ENCODE data around the gene RIPOR2. TPM values are rescaled to one million over a fixed set of nuclear protein-coding genes. Genes with fewer than 3 reads are reported as not detected.

The RIPOR2 gene
- total and polyA plus RNA-seq, 10 of the 15 experiments (the other 5 are each of a cell fraction or from before 2014, with no cell fraction given), result 22.2 to 48.2 (median 34.7) TPM

DNA sequence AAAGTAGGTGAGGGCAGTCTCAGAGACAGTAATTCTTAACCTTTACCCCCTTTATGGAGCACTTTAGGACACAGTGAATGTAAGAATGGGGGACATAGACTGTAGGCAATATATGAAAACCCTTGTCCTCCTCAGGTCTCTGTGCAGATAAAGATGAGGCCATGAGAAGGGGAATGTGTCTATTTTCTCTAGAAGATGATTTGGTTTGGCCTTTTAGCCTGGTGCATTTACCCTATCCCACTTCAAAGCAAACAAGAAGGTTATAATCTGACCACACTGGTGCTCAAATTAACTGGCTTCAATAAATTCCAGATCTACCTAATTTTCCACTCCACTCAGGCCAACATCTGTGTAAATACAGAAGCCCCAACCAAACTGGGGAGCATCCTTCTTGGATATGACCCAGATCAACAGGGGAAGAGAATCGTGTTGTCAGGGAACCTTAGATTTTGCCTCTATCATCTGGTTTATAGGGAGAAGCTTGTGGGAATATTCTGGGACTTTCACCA, 42.4 kb downstream of the RIPOR2 start:
- Histone ChIP-seq H3K9ac (ENCODE audit: control insufficient read depth, insufficient read depth, low read length) (no peak overlapping the region), H3K27me3 (replicated peaks in 1 of 2; ENCODE audit: control insufficient read depth in 2 of 2, insufficient read depth in 2 of 2, low read length in 1 of 2) (no peaks in the 10 kb centered on the region), H3K4me2 (ENCODE audit: control insufficient read depth, insufficient read depth) (no peak overlapping the region), H3K4me1 (ENCODE audit: control insufficient read depth, insufficient read depth, low read length) (peaks cover 1% of the 10 kb centered on the region; the same call in 1 of the 2 replicates), H3K79me2 (ENCODE audit: control insufficient read depth, insufficient read depth, low read length) (no peaks in the 10 kb centered on the region; the same call in 1 of the 2 replicates), H3K36me3 (ENCODE audit: control insufficient read depth in 2 of 2, insufficient read depth in 2 of 2, low read length in 1 of 2) (no peaks in the 10 kb centered on the region), H4K20me1 (ENCODE audit: control insufficient read depth, insufficient read depth) (no peaks in the 10 kb centered on the region), H3K27ac (ENCODE audit: control insufficient read depth, insufficient read depth) (no peak overlapping the region), H3K4me3 (no peak overlapping the region), H2AFZ (ENCODE audit: control insufficient read depth, low read depth, low read length) (no peak overlapping the region), H3K9me3 (replicated peaks; ENCODE audit: control insufficient read depth, insufficient read depth, low read length) (no peaks in the 10 kb centered on the region)
- ATAC-seq, result no peak
- no peak for TF ChIP-seq E2F4 (IDR thresholded peaks at IDR 0.05; ENCODE audit: low read depth, low read length)
- TF ChIP-seq SMC3 (IDR thresholded peaks at IDR 0.05; ENCODE audit: borderline replicate concordance, low read length), result no peak
- TF ChIP-seq MYB (IDR thresholded peaks at IDR 0.05; ENCODE audit: borderline replicate concordance, low read depth, low read length), result no peak
- RAD21 ChIA-PET (ENCODE audit: unreplicated experiment), result interaction anchor here (2.1 kb wide), 1 partner anchor 98 kb away, joined by 5 read pairs; no protein-coding TSS in a partner anchor
- WGBS (ENCODE audit: insufficient coverage, insufficient replicate concordance, low lambda C conversion rate, missing lambda C conversion rate), result 100% methylated on average over 1 of the region's 1 CpG
- BruUV-seq (replicated peaks), result no TSS peak
- POLR2A ChIA-PET, result no interaction called here
- CTCF ChIA-PET, result no interaction called here
- DNase-seq (ENCODE audit: low read depth, low spot score), result no peak
- no peak for FAIRE-seq
- intact Hi-C loops (cut with micrococcal nuclease; ENCODE audit: unreplicated experiment) (no loop called here), in situ Hi-C loops (cut with MboI) (no loop called here)
- SMC1A ChIA-PET (ENCODE audit: uncharacterized antibody, unreplicated experiment), result interaction anchor here (0.7 to 1.1 kb wide), 4 partner anchors 10 to 98 kb away, joined by 3 read pairs; no protein-coding TSS in a partner anchor

- ChIA-PET POLR2A (interaction anchor here (1.0 kb wide), 1 partner anchor 15 kb away, joined by 3 read pairs; no protein-coding TSS in a partner anchor), CTCF (interaction anchor here (0.7 to 1.4 kb wide), 4 partner anchors 27 to 100 kb away, joined by 3 to 4 read pairs (median 3); no protein-coding TSS in a partner anchor), SMC1A (ENCODE audit: uncharacterized antibody, unreplicated experiment) (interaction anchor here (0.7 to 2.3 kb wide), 6 partner anchors 11 to 101 kb away, joined by 3 to 14 read pairs (median 4); no protein-coding TSS in a partner anchor), RAD21 (ENCODE audit: unreplicated experiment) (interaction anchor here (1.1 to 2.1 kb wide), 2 partner anchors 27 to 101 kb away, joined by 3 to 5 read pairs; no protein-coding TSS in a partner anchor)
- DNase-seq (ENCODE audit: low read depth, low spot score), result no peak
- peaks cover 15% of the 10 kb centered on the region for H3K4me1 ChIP-seq (ENCODE audit: control insufficient read depth, insufficient read depth, low read length)
- H2AFZ ChIP-seq (ENCODE audit: control insufficient read depth, low read depth, low read length), result no peak overlapping the region
- WGBS (ENCODE audit: insufficient coverage, insufficient replicate concordance, low lambda C conversion rate, missing lambda C conversion rate), result 0% methylated on average over 3 of the region's 3 CpGs
- 0 out of 4 replicates have a peak, but pooled peaks of 1 of the 2 experiments have one; percentile 19 for TF ChIP-seq SRF (IDR thresholded peaks at IDR 0.05; ENCODE audit: low read depth in 2 of 2, low read length in 2 of 2)
- TF ChIP-seq, protein P1, sequence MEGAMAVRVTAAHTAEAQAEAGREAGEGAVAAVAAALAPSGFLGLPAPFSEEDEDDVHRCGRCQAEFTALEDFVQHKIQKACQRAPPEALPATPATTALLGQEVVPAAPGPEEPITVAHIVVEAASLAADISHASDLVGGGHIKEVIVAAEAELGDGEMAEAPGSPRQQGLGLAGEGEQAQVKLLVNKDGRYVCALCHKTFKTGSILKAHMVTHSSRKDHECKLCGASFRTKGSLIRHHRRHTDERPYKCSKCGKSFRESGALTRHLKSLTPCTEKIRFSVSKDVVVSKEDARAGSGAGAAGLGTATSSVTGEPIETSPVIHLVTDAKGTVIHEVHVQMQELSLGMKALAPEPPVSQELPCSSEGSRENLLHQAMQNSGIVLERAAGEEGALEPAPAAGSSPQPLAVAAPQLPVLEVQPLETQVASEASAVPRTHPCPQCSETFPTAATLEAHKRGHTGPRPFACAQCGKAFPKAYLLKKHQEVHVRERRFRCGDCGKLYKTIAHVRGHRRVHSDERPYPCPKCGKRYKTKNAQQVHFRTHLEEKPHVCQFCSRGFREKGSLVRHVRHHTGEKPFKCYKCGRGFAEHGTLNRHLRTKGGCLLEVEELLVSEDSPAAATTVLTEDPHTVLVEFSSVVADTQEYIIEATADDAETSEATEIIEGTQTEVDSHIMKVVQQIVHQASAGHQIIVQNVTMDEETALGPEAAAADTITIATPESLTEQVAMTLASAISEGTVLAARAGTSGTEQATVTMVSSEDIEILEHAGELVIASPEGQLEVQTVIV (IDR thresholded peaks at IDR 0.05; ENCODE audit: borderline replicate concordance, partially characterized antibody), result no peak
- no peak overlapping the region for H3K4me2 ChIP-seq (ENCODE audit: control insufficient read depth, insufficient read depth)
- intact Hi-C loops (cut with micrococcal nuclease; ENCODE audit: unreplicated experiment) (no loop called here), in situ Hi-C loops (cut with MboI) (no loop called here)
- H3K36me3 ChIP-seq (ENCODE audit: control insufficient read depth in 2 of 2, insufficient read depth in 2 of 2, low read length in 1 of 2), result no peaks in the 10 kb centered on the region
- no peaks in the 10 kb centered on the region; the same call in 2 of the 3 replicates for H3K9me3 ChIP-seq (replicated peaks; ENCODE audit: control insufficient read depth, insufficient read depth, low read length)
- no peaks in the 10 kb centered on the region for H3K27me3 ChIP-seq (replicated peaks in 1 of 2; ENCODE audit: control insufficient read depth in 2 of 2, insufficient read depth in 2 of 2, low read length in 1 of 2)
- ATAC-seq, result no peak
- H4K20me1 ChIP-seq (ENCODE audit: control insufficient read depth, insufficient read depth), result no peaks in the 10 kb centered on the region
- no peaks in the 10 kb centered on the region; the same call in 1 of the 2 replicates for H3K79me2 ChIP-seq (ENCODE audit: control insufficient read depth, insufficient read depth, low read length)
- BruUV-seq (replicated peaks), result no TSS peak
- FAIRE-seq, result no peak
- H3K27ac ChIP-seq (ENCODE audit: control insufficient read depth, insufficient read depth), result no peak overlapping the region
- no peak overlapping the region for H3K4me3 ChIP-seq
- H3K9ac ChIP-seq (ENCODE audit: control insufficient read depth, insufficient read depth, low read length), result no peak overlapping the region
Observed at GRCh38 chr6:24891004-24891403, 44.8 kb downstream of the RIPOR2 start.
